NK-92 (cell line): ENCODE results near the gene SLC36A3.
"Not testable (repeated sequence)": the region's sequence is repeated elsewhere in the genome, so short reads cannot be mapped to it uniquely, and the experiment has no call there.

Source experiments
- DNase-seq: peaks from one replicate; lab custom pipeline; 2025; ENCODE audit not compliant: unreplicated experiment; lab: John Stamatoyannopoulos, UW

The SLC36A3 gene

DNA sequence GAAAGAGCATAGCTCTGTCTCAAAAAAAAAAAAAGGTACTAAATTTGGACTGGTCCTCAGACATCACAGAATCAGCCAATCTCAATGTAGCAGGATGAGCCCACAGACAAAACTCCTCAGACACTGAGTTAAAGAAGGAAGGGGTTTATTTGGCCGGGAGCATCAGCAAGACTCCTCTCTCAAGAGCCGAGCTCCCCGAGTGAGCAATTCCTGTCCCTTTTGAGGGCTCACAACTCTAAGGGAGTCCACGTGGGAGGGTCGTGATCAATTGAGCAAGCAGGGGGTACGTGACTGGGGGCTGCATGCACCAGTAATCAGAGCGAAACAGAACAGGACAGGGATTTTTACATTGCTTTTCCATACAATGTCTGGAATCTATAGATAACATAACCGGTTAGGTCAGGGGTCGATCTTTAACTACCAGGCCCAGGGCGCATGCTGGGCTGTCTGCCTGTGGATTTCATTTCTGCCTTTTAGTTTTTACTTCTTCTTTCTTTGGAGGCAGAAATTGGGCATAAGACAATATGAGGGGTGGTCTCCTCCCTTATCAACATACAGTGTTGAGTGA, 63.2 kb downstream of the SLC36A3 start:
- not testable (repeated sequence) for DNase-seq

DNA sequence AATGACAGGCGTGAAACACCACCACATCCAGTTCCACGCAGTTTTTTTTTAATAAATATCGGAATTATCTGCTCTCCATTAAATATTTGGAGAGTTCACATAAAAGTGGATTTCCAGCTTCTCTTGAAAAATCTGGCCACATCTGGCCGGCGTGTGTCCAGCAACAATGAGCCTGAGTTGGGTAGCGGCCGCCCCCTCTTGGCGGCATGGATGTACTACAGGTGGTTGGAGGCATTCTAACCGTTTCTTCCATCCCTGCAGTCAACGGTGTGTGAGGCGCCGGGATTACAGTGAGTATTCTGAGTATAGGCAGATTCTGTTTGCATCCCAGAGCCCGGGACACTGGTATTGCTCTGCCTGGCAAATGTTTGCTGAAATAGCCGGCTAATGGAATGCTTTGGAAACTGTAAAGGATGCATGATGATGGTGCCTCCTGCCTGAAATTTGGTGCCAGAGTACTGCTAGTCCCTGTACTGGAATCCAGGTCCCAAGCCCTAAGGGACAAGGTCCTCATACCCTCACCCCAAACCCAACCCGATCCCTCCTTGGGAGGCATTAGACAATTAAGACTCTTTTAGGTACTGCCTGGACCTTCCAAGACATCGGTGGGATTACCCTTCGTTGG, 64.2 kb downstream of the SLC36A3 start:
- no peak for DNase-seq

DNA sequence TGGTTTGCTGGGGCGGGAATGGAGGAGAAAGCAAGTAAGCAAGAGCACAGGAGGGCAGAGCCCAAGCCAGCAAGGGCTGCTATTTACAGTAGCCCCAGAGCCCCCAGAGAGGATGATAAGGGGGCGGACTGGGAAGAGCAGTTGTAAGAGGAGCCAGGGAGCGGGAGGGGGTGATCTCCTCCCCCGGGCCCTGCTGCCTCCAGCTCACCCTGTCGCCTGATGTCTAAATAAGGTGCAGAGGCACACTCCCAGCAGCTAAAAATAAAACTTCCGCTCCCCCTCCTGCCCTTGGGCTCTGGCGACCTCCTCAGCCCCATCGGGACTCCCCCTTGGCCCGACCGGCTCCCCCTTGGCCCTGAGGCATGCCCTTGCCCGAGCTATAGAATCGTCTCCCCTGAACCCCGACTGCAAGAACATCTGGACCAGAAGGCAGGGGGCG, 65.2 kb downstream of the SLC36A3 start:
- DNase-seq = no peak

DNA sequence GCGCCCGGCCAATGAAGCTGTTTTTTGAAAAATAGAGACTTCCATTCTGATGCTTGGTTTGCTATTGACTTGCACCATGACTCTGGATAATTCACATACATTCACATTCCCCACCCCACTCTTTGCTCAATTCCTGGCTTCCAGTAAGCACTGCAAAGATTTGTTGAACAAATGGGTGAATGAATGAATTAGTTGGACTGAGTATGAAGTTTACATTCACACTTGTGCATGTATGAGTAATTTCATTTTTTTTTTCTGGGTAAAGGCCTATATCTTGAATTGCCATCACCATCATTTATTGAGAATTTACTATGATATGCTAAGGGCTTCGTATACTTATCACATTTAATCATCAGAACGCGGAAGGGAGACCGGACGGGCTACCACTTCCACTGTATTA, 65.9 kb downstream of the SLC36A3 start:
- DNase-seq = no peak

DNA sequence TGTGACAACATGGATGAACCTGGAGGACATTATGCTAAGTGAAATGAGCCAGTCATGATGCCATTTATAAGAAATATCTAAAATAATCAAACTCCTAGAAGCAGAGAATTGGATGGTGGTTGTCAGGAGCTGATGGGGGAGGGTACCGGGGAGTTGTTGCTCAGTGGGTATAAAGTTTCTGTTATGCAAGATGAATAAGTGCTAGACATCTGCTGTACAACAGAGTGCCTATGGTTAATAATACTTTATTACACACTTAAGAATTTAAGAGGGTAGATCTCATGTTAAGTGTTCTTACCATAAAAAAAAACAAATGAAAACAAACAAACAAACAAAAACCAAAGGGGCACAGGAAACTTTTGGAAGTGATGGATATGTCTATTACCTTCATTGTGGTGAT, 66.7 kb downstream of the SLC36A3 start:
- no peak for DNase-seq

DNA sequence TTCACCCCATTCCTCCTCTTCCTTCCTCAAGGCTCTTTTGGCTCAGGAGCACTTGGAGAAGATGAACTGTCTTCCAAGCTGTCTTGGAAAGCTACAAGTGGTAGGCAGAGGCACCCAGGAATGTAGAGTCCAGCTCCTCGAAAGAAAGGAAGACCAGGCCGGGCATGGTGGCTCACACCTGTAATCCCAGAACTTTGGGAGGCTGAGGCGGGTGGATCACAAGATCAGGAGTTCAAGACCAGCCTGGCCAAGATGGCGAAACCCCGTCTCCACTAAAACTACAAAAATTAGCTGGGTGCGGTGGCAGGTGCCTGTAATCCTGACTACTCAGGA, 68.4 kb downstream of the SLC36A3 start:
- not testable (repeated sequence) for DNase-seq

DNA sequence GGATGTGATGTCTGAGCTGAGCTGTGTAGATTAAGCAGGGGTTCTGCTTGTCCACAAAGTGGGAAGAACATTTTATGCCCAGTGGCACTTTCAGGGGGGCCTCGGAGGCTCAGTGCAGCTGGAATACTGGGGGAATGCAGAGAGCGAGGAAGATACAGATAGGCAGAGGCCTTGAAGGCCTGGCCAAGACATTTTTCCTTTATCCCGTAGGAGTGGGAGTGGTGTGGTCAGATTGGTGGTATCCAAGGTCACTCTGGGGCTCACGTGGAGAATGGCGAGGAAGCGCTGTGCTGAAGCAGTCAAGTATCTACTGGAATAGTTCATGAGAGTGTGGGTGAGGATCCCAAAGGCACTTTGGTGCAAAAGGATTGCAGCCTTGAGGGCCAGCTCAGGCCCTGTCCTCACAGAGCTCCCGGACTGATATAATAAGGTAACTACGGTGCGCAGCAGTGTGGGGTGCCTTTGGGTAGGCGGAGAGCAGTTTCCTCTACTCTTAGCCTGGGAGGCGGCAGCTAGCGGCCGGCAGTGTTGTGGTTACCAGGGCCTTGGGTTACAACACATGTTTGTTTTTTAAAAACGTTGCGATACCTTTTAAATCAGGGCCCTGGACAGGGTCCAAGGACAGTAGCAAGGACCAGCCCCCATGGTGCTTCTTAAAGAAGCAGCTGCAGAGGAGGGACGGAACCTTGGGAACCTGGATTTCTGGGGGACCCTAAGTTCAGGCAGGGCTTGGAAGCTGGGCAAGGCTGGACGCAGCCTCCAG, 68.9 kb downstream of the SLC36A3 start:
- DNase-seq = no peak

DNA sequence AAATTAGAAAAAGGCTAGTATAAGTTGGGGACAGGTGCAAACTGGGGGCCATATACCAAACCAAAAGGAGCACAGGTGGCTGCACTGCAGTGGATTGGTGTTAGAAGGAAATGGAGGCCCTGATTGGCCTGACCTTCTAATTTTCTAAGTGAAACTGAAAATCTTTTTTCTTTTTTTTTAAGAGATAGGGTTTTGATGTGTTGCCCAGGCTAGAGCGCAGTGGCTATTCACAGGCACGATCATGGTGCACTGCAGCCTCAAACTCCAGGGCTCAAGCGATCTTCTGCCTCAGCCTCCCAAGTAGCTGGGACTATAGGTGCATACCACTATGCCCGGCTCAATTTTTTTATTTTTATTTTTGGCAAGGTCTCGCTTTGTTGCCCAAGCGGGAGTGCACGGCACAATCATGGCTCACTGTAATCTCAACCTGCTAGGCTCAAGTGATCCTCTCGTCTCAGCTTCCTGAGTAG, 69.9 kb downstream of the SLC36A3 start:
- no peak for DNase-seq

DNA sequence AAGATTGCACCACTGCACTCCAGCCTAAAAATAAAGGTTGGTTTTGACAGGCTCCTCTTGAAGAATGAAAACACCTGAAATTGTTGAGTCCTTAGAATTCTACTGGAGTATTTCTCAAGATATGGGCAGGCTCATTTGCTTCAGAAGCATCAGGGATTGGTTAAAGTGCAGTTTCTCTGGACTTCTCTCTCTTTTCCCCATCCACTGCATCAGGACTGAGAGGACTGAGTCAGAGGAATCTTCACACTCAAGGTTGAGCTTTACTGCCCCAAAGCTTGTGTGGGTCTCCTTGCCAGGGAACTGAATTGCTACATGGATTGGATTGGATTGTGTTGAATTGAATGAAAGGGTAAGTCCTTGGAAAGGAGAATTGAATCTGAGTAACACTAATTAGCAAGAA, 72.2 kb downstream of the SLC36A3 start:
- DNase-seq = no peak

DNA sequence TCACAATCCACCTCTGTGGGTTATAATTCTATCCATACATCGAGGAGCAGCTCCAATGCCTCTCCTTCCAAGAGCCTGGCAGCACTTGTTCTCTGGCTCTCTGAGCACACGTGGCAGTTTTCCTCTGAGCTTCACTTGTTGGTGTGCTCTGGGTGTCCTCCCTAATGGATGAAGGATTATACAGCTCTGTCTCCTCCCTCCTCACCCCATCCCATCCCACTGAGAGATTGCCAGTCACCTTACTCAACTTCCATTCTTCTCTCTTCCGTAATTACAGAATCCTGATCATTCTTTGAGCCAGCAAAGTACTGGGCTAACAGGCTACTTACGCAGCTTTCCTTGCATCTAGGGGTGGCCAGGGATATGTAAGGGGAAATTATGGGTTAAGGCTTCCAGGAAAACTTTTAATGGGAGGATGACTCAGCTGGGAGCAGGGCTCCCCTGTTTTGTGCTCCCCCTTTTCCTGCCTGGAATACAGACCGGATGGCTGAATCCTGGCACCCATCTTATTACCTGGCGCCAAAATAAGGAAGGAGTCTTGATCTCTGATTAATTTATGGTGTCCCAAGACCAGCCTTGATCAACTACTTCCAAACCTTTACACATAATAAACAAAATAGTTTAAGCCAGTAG, 73.4 kb downstream of the SLC36A3 start:
- DNase-seq = no peak

DNA sequence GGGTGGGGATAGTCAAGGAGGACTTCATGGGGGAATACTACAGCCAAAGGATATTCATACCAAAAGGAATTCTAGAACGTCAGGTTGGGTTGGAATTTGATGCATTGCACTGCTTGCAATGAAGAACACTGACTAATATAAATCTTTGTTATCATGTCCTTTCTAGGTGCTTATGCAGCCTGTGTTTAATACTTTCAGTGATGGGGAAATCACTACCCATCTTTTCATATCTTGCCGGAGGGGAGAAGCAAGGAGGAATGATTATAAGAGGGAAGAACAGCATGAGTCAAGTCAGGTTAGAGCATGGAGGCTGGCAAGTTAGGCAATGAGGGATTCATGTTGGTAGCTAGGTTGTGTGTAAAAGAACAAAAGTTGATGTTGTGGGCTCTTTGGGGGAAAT, 74.6 kb downstream of the SLC36A3 start:
- DNase-seq = no peak

DNA sequence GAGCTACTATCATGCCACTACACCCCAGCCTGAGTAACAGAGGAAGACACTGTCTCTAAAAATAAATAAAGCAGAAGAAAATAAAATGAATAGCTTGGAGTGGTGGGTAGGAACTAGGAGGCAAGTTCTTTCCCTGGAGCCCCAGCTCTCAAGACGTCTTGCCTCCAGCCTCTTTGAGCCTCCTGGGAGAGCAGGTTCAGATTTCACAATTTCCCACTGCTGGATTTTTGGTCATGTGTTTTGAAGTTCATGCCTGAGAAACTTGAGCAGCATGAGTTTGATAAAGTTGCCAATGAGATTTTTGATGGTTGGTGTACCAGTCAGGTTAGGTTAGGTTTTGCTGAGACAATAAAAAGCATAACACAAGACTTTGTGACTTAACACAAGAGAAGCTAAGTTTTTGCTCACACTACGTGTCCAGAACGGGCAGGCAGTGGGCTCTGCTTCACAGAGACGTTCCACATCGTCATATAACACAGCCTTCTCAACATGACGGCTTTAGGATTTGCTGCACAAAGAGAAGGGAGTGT, 75.6 kb downstream of the SLC36A3 start:
- DNase-seq = no peak
